CD4-positive, alpha-beta T cell treated with Interleukin-10 for 1 hour (primary cell): ENCODE results near the gene TBC1D22A.

Source experiments
- DNase-seq: peaks from one replicate; pipeline ENCODE4 v3.0.0-alpha.2; 2020

Gene TBC1D22A

GRCh38 chr22:46737105-46737975 is 25.1 kb upstream of the TBC1D22A start:
- DNase-seq: peak; percentile 47

- peak; percentile 73 for DNase-seq
These were observed 24.3 kb upstream of the TBC1D22A start, which contains the start of gene CERK for GRCh38 chr22:46737976-46738646. Gene CERK, minus strand, starts transcription at chr22:46738252. Its CDS starts 104 bp downstream, at chr22:46738148.

GRCh38 chr22:46738647-46739093 is 23.8 kb upstream of the TBC1D22A start:
- no peak for DNase-seq

GRCh38 chr22:46739094-46739870 is 23.2 kb upstream of the TBC1D22A start:
- peak; percentile 76 for DNase-seq

GRCh38 chr22:46740910-46741780 is 21.3 kb upstream of the TBC1D22A start:
- DNase-seq: no peak

GRCh38 chr22:46741974-46742519 is 20.4 kb upstream of the TBC1D22A start:
- DNase-seq: no peak

- no peak for DNase-seq
These were observed 19.8 kb upstream of the TBC1D22A start for GRCh38 chr22:46742576-46743221.

- DNase-seq: no peak
These were observed 17.9 kb upstream of the TBC1D22A start for GRCh38 chr22:46744581-46744980.

GRCh38 chr22:46746192-46746591 is 16.3 kb upstream of the TBC1D22A start:
- no peak for DNase-seq

GRCh38 chr22:46746620-46747019 is 15.8 kb upstream of the TBC1D22A start:
- DNase-seq: no peak

- DNase-seq: no peak
These were observed 14.8 kb upstream of the TBC1D22A start for GRCh38 chr22:46747646-46748045.

- no peak for DNase-seq
These were observed 14.1 kb upstream of the TBC1D22A start for GRCh38 chr22:46748206-46748907.

- DNase-seq: peak; percentile 64
These were observed 13.4 kb upstream of the TBC1D22A start for GRCh38 chr22:46748908-46749675.

- no peak for DNase-seq
These were observed 12.5 kb upstream of the TBC1D22A start for GRCh38 chr22:46749682-46750529.

GRCh38 chr22:46750530-46750800 is 12.0 kb upstream of the TBC1D22A start:
- DNase-seq: no peak

GRCh38 chr22:46750863-46751443 is 11.5 kb upstream of the TBC1D22A start:
- no peak for DNase-seq

- no peak for DNase-seq
These were observed 10.0 kb upstream of the TBC1D22A start for GRCh38 chr22:46752286-46752987.

GRCh38 chr22:46752988-46753310 is 9.5 kb upstream of the TBC1D22A start:
- DNase-seq: no peak
